Ishikawa (cell line): Measurements from ENCODE around the gene CD86.

Experiments used
- CEBPB ChIP-seq: IDR thresholded peaks from 2 replicates; pipeline ENCODE4 v1.6.1; 2012
- CREB1 ChIP-seq: IDR thresholded peaks from 2 replicates; pipeline ENCODE4 v1.6.1; 2012; ENCODE audit warnings: low read depth
- EGR1 ChIP-seq: IDR thresholded peaks from 2 replicates; pipeline ENCODE4 v1.6.1; 2012
- EP300 ChIP-seq: IDR thresholded peaks from 2 replicates; pipeline ENCODE4 v1.6.1; 2012; ENCODE audit warnings: borderline replicate concordance
- FOXM1 ChIP-seq: IDR thresholded peaks from 2 replicates; pipeline ENCODE4 v1.6.1; 2012; ENCODE audit warnings: low read depth, borderline replicate concordance
- MAX ChIP-seq: IDR thresholded peaks from 2 replicates; pipeline ENCODE4 v1.6.1; 2012
- NFIC ChIP-seq: IDR thresholded peaks from 2 replicates; pipeline ENCODE4 v1.6.1; 2012
- RAD21 ChIP-seq: IDR thresholded peaks from 2 replicates; pipeline ENCODE4 v1.6.1; 2012; ENCODE audit warnings: low read depth
- REST ChIP-seq: IDR thresholded peaks from 2 replicates; pipeline ENCODE4 v1.6.1; 2012; ENCODE audit warnings: low read depth, mild to moderate bottlenecking
- TAF1 ChIP-seq: IDR thresholded peaks from 2 replicates; pipeline ENCODE4 v1.6.1; 2012; ENCODE audit warnings: low read depth, mild to moderate bottlenecking
- TCF12 ChIP-seq: IDR thresholded peaks from 2 replicates; pipeline ENCODE4 v1.6.1; 2012; ENCODE audit warnings: low read depth
- TEAD4 ChIP-seq: IDR thresholded peaks from 2 replicates; pipeline ENCODE4 v1.6.1; 2012
- USF1 ChIP-seq: IDR thresholded peaks from 2 replicates; pipeline ENCODE4 v1.6.1; 2012
- YY1 ChIP-seq: IDR thresholded peaks from 2 replicates; pipeline ENCODE4 v1.6.1; 2012; ENCODE audit warnings: low read depth
- ZBTB7A ChIP-seq: IDR thresholded peaks from 2 replicates; pipeline ENCODE4 v1.6.1; 2012; ENCODE audit warnings: low read depth

CD86 gene

GRCh38 chr3:122076491-122077292 is 21.5 kb downstream of the CD86 start:
- TF ChIP-seq REST (no peak), USF1 (no peak)

- TF ChIP-seq EP300 (no peak), TCF12 (no peak), MAX (no peak), USF1 (no peak), EGR1 (no peak), YY1 (no peak)
Measured at GRCh38 chr3:122077293-122078234, 22.4 kb downstream of the CD86 start.

- TF ChIP-seq EGR1, result no peak
- no peak for TF ChIP-seq EP300
- TF ChIP-seq RAD21, result no peak
- no peak for TF ChIP-seq YY1
- no peak for TF ChIP-seq CEBPB
- no peak for TF ChIP-seq FOXM1
- no peak for TF ChIP-seq MAX
- no peak for TF ChIP-seq CREB1
Measured at GRCh38 chr3:122078235-122078935, 23.2 kb downstream of the CD86 start.

GRCh38 chr3:122079524-122080206 is 24.5 kb downstream of the CD86 start:
- TF ChIP-seq YY1, result no peak
- TF ChIP-seq TEAD4, result no peak
- TF ChIP-seq TCF12, result no peak
- TF ChIP-seq NFIC, result no peak
- no peak for TF ChIP-seq EGR1
- TF ChIP-seq EP300, result no peak
- no peak for TF ChIP-seq RAD21
- no peak for TF ChIP-seq ZBTB7A
- TF ChIP-seq TAF1, result no peak
- no peak for TF ChIP-seq MAX
- no peak for TF ChIP-seq REST
- TF ChIP-seq FOXM1, result no peak
- TF ChIP-seq CEBPB, result no peak

- TF ChIP-seq RAD21, result no peak
- no peak for TF ChIP-seq MAX
- TF ChIP-seq TAF1, result no peak
- TF ChIP-seq CEBPB, result no peak
- no peak for TF ChIP-seq YY1
- TF ChIP-seq EGR1, result no peak
- TF ChIP-seq CREB1, result no peak
- TF ChIP-seq REST, result no peak
- TF ChIP-seq FOXM1, result no peak
- no peak for TF ChIP-seq TEAD4
- TF ChIP-seq TCF12, result no peak
- no peak for TF ChIP-seq NFIC
Measured at GRCh38 chr3:122080207-122080587, 25.0 kb downstream of the CD86 start.
